IMR-90 (cell line): ENCODE data around the gene TAGLN. TPM values are rescaled to one million over a fixed set of nuclear protein-coding genes. Genes with fewer than 3 reads are reported as not detected.

ENCODE experiments used
- ATAC-seq: fragments of 200-7000 bp; cut with Tn5 transposase; 2 replicates; pipeline ENCODE4 v1.9.1; 2020; ENCODE audit warnings: low read depth, mild to moderate bottlenecking, moderate library complexity
- BruUV-seq: library from RNA; stranded (reverse); fragments of 400-500 nt; replicated peaks from 2 replicates; lab custom pipeline; 2021; lab: Mats Ljungman, UMichigan
- CTCF ChIA-PET: fragments of 300-600 bp; formaldehyde crosslinking; extraction: SDS; loops from one replicate; lab custom pipeline; 2021; ENCODE audit warnings: antibody characterized with exemption; lab: Yijun Ruan, JAX
- POLR2A ChIA-PET: fragments of 300-600 bp; sonication (Branson Sonifier 250); formaldehyde crosslinking; loops from one replicate; lab custom pipeline; 2022; ENCODE audit warnings: antibody characterized with exemption; ENCODE audit not compliant: unreplicated experiment; lab: Charles Lee
- DNase-seq: peaks from one replicate; pipeline ENCODE4 v3.0.0; 2013
- H2AFZ ChIP-seq: replicated peaks from 2 replicates; pipeline ENCODE3; 2013; ENCODE audit warnings: low read length, mild to moderate bottlenecking; ENCODE audit not compliant: poor library complexity
- H2AK5ac ChIP-seq: 2 replicates; pipeline ENCODE4 v1.6.1; 2013; ENCODE audit warnings: low read depth, low read length, inconsistent platforms
- H2AK9ac ChIP-seq: replicated peaks from 2 replicates; pipeline ENCODE3; 2013; ENCODE audit warnings: mild to moderate bottlenecking, low read depth, low read length, moderate library complexity; ENCODE audit not compliant: poor library complexity
- H2BK120ac ChIP-seq: 2 replicates; pipeline ENCODE4 v1.6.1; 2013; ENCODE audit warnings: low read depth, low read length, inconsistent platforms
- H2BK15ac ChIP-seq: 3 replicates; pipeline ENCODE4 v1.6.1; 2013; ENCODE audit warnings: low read depth, low read length, inconsistent platforms
- H2BK20ac ChIP-seq: 2 replicates; pipeline ENCODE4 v1.6.1; 2013; ENCODE audit warnings: low read depth, mild to moderate bottlenecking, inconsistent platforms, low read length, moderate library complexity
- H2BK5ac ChIP-seq: 2 replicates; pipeline ENCODE4 v1.6.1; 2013; ENCODE audit warnings: mild to moderate bottlenecking, low read depth, low read length, inconsistent platforms; ENCODE audit not compliant: poor library complexity, severe bottlenecking
- H3K14ac ChIP-seq: replicated peaks from 2 replicates; pipeline ENCODE4 v1.6.1; 2013; ENCODE audit warnings: low read depth, low read length, inconsistent platforms
- H3K18ac ChIP-seq: 2 replicates; pipeline ENCODE4 v1.6.1; 2013; ENCODE audit warnings: low read depth, low read length, control low read depth
- H3K23ac ChIP-seq: 2 replicates; pipeline ENCODE4 v1.6.1; 2013; ENCODE audit warnings: low read depth, low read length, inconsistent platforms
- H3K27ac ChIP-seq: 2 replicates; pipeline ENCODE4 v1.5.1; 2013; ENCODE audit warnings: mild to moderate bottlenecking, control low read depth, low read length; ENCODE audit not compliant: insufficient read depth
- H3K27me3 ChIP-seq: 2 replicates; pipeline ENCODE4 v1.6.1; 2013; ENCODE audit warnings: low read length; ENCODE audit not compliant: control insufficient read depth, insufficient read depth
- H3K36me3 ChIP-seq: 2 replicates; pipeline ENCODE4 v1.6.1; 2013; ENCODE audit warnings: low read length, mixed read lengths; ENCODE audit not compliant: control insufficient read depth, insufficient read depth
- H3K4ac ChIP-seq: 2 replicates; pipeline ENCODE4 v1.6.1; 2013; ENCODE audit warnings: low read depth, low read length, inconsistent platforms
- H3K4me1 ChIP-seq: 2 replicates; pipeline ENCODE4 v1.6.1; 2013; ENCODE audit warnings: low read length, mixed read lengths; ENCODE audit not compliant: control insufficient read depth, insufficient read depth
- H3K4me2 ChIP-seq: 2 replicates; pipeline ENCODE4 v1.6.1; 2013; ENCODE audit warnings: low read depth, mild to moderate bottlenecking, control low read depth, low read length, moderate library complexity
- H3K4me3 ChIP-seq: 2 replicates; pipeline ENCODE4 v1.5.1; 2013; ENCODE audit warnings: low read depth, mild to moderate bottlenecking, control low read depth, low read length, moderate library complexity; ENCODE audit not compliant: insufficient read depth
- H3K56ac ChIP-seq: 2 replicates; pipeline ENCODE4 v1.6.1; 2013; ENCODE audit warnings: low read length, inconsistent platforms; ENCODE audit not compliant: insufficient read depth; ENCODE audit errors: extremely low read depth
- H3K79me1 ChIP-seq, 2 experiments: 2 replicates each; pipeline ENCODE4 v1.6.1; 2013; ENCODE audit warnings: low read length in 2 of 2, inconsistent platforms in 1 of 2, low read depth in 1 of 2
- H3K9ac ChIP-seq: 2 replicates; pipeline ENCODE4 v1.6.1; 2013; ENCODE audit warnings: low read depth, low read length, control low read depth
- H3K9me1 ChIP-seq: 2 replicates; pipeline ENCODE4 v1.6.1; 2013; ENCODE audit warnings: low read length, inconsistent platforms; ENCODE audit not compliant: insufficient read depth
- H3K9me3 ChIP-seq: 2 replicates; pipeline ENCODE4 v1.6.1; 2013; ENCODE audit warnings: low read length; ENCODE audit not compliant: control insufficient read depth, insufficient read depth
- H4K20me1 ChIP-seq: 2 replicates; pipeline ENCODE4 v1.6.1; 2013; ENCODE audit warnings: low read length, inconsistent platforms; ENCODE audit not compliant: insufficient read depth
- H4K5ac ChIP-seq: 2 replicates; pipeline ENCODE4 v1.6.1; 2013; ENCODE audit warnings: mild to moderate bottlenecking, low read depth, low read length, control low read depth
- H4K8ac ChIP-seq, 2 experiments: 2 replicates each; pipeline ENCODE4 v1.6.1; 2013; ENCODE audit warnings: low read depth in 2 of 2, low read length in 2 of 2, control low read depth in 1 of 2, inconsistent platforms in 1 of 2
- H4K91ac ChIP-seq: 2 replicates; pipeline ENCODE4 v1.6.1; 2013; ENCODE audit warnings: low read depth, low read length, inconsistent platforms; ENCODE audit not compliant: insufficient read depth
- BHLHE40 ChIP-seq: fragments of 150-350 bp; IDR thresholded peaks from 2 replicates; pipeline ENCODE4 v1.6.1; 2016; ENCODE audit warnings: mild to moderate bottlenecking, low read depth, low read length
- CEBPB ChIP-seq: IDR thresholded peaks from 2 replicates; pipeline ENCODE4 v1.6.1; 2012; ENCODE audit warnings: low read depth, low read length, improper control_type of control experiment
- CHD1 ChIP-seq: IDR thresholded peaks from 2 replicates; pipeline ENCODE4 v1.6.1; 2012; ENCODE audit warnings: low read depth, low read length, improper control_type of control experiment
- FOS ChIP-seq: fragments of 150-350 bp; IDR thresholded peaks from 2 replicates; pipeline ENCODE4 v1.6.1; 2016; ENCODE audit warnings: low read depth, low read length
- NFE2L2 ChIP-seq: fragments of 150-350 bp; IDR thresholded peaks from 2 replicates; pipeline ENCODE4 v1.6.1; 2016; ENCODE audit warnings: low read depth, mild to moderate bottlenecking, low read length
- RAD21 ChIP-seq: IDR thresholded peaks from 2 replicates; pipeline ENCODE4 v1.6.1; 2012; ENCODE audit warnings: low read length, improper control_type of control experiment
- SMC3 ChIP-seq: fragments of 150-350 bp; IDR thresholded peaks from 2 replicates; pipeline ENCODE4 v1.6.1; 2016; ENCODE audit warnings: low read depth, mild to moderate bottlenecking, antibody characterized with exemption, low read length, moderate library complexity
- WGBS, 2 experiments: methylation state at CpG; one replicate each; pipeline versions ENCODE4 v1.1.5 to v1.1.7; 2013; ENCODE audit warnings: missing lambda C conversion rate in 2 of 2; ENCODE audit not compliant: insufficient read length in 1 of 2; ENCODE audit errors: extremely low coverage in 2 of 2; 5-methylcytosine and 5-hydroxymethylcytosine counted together
- dilution Hi-C: fragments of 300-500 bp; cut with HindIII; formaldehyde crosslinking; loops from one replicate; pipeline ENCODE4 v1.14.3; 2018; ENCODE audit warnings: low sequenced_read_pairs; ENCODE audit not compliant: unreplicated experiment
- in situ Hi-C: fragments of 300-500 bp; cut with MboI; formaldehyde crosslinking; loops from 3 replicates; pipeline ENCODE4 v1.14.3; 2019; ENCODE audit warnings: low sequenced_read_pairs, inconsistent platforms, mixed read lengths
- intact Hi-C: fragments of 100-400 bp; cut with micrococcal nuclease; formaldehyde crosslinking; loops from 2 replicates; pipeline ENCODE4 v1.10.0; 2022
- polyA plus RNA-seq, 3 experiments: library from polyadenylated mRNA; depleted of rRNA; stranded (reverse); fragments of >200 nt; gene quantifications; 2 replicates each; pipeline ENCODE4 v1.2.3, GENCODE V29; 2012; ENCODE audit warnings: low replicate concordance in 1 of 3
- total RNA-seq: library from RNA; depleted of rRNA; stranded (reverse); fragments of >200 nt; gene quantifications from 2 replicates; pipeline ENCODE4 v1.2.3, GENCODE V29; 2012
- TF ChIP-seq, protein P1 (sequence below): fragments of 150-350 bp; IDR thresholded peaks from 2 replicates; pipeline ENCODE4 v1.6.1; 2017; ENCODE audit warnings: mild to moderate bottlenecking, antibody characterized with exemption, low read length, low read depth
- TF ChIP-seq, protein P2 (sequence below): conservative IDR thresholded peaks from 2 replicates; pipeline ENCODE4 v1.5.1; 2012; ENCODE audit warnings: mild to moderate bottlenecking, low read depth, low read length, improper control_type of control experiment
- TF ChIP-seq, protein P3 (sequence below): fragments of 150-350 bp; IDR thresholded peaks from 2 replicates; pipeline ENCODE4 v1.6.1; 2016; ENCODE audit warnings: low read depth, mild to moderate bottlenecking, low read length, moderate library complexity, borderline replicate concordance

The TAGLN gene
- total and polyA plus RNA-seq, 2 of the 4 experiments (the other 2 are of a cell fraction) = 2,558 to 3,760 TPM

DNA sequence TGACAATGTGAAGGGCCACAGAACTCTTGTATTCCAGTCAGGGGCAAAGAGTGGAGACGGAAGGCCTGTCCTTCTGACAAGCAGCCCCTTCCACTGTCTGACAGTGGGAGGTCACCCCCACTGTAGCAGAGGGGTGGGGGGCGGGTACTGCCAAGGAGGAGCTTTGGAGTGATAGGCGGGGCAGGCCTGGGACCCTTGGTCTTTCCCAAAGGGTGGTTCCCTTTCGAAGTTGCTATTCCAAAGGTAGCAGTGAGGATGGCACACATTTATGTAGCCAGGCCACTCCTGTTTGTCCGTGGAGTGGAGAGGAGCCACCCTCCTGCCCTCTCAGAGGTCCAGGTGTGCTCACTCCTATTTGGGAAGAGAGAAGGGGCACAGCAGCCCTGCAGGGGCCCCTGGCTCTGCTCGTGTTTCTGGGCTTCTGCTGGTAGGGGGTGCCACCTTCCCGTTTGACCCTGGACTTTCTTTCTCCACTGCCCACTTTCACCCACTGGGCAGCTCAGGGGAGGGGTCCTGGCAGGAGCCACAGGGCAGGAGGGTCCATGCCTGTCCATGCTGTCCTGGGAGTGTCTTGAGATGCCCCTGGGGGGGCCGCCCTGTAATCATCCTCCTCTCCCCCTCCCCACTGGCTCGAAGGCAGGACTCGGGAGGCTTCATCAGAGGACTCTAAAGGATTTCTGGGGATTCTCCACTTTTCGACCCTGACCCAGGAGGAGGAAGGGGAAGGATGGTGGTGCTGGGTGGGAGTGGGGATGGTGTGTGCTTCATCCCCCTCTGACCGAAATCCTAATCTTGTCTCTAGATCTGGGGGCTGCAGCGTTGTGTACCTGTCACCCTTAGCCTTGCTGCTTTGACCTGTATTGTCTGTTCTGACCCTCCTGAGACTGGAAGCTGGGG lies 994 bp downstream of the TAGLN start:
- ChIA-PET CTCF (interaction anchor here (1.3 kb wide), 1 partner anchor 11 kb away, joined by 3 read pairs; no protein-coding TSS in a partner anchor), POLR2A (interaction anchor here (0.6 to 2.2 kb wide), 5 partner anchors 12 to 29 kb away, joined by 3 to 11 read pairs (median 3); partner anchors contain the start of gene SIDT2)
- H3K18ac ChIP-seq = peak overlapping the region; percentile 68
- H3K56ac ChIP-seq = peak overlapping the region; percentile 99
- ATAC-seq = peak; percentile 2
- H2BK20ac ChIP-seq = peak overlapping the region; percentile 32; the same call in 1 of the 2 replicates
- H3K9me1 ChIP-seq = peaks cover 28% of the 10 kb centered on the region
- peak overlapping the region; percentile 98 for H3K14ac ChIP-seq
- peak overlapping the region; percentile 91 for H3K27ac ChIP-seq
- peak overlapping the region; percentile 95 for H4K91ac ChIP-seq
- dilution Hi-C loops = no loop called here
- DNase-seq = no peak
- peak overlapping the region; percentile 96 for H3K4ac ChIP-seq
- in situ Hi-C loops = no loop called here
- H4K20me1 ChIP-seq = peaks cover 54% of the 10 kb centered on the region
- peak overlapping the region; percentile 83 for H2BK5ac ChIP-seq
- peak overlapping the region; percentile 52 for H4K5ac ChIP-seq
- peaks cover 44% of the 10 kb centered on the region for H3K36me3 ChIP-seq
- H3K4me2 ChIP-seq = peak overlapping the region; percentile 80
- no peaks in the 10 kb centered on the region for H3K9me3 ChIP-seq
- H2AK5ac ChIP-seq = peak overlapping the region; percentile 97
- H2BK120ac ChIP-seq = peak overlapping the region; percentile 91
- BruUV-seq = no TSS peak
- H4K8ac ChIP-seq = peak overlapping the region; percentile 93 to 96
- peaks cover 46% of the 10 kb centered on the region for H3K4me1 ChIP-seq
- TF ChIP-seq FOS = no peak
- TF ChIP-seq, protein P1, sequence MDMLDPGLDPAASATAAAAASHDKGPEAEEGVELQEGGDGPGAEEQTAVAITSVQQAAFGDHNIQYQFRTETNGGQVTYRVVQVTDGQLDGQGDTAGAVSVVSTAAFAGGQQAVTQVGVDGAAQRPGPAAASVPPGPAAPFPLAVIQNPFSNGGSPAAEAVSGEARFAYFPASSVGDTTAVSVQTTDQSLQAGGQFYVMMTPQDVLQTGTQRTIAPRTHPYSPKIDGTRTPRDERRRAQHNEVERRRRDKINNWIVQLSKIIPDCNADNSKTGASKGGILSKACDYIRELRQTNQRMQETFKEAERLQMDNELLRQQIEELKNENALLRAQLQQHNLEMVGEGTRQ = no peak
- TF ChIP-seq NFE2L2 = no peak
- TF ChIP-seq, protein P2, sequence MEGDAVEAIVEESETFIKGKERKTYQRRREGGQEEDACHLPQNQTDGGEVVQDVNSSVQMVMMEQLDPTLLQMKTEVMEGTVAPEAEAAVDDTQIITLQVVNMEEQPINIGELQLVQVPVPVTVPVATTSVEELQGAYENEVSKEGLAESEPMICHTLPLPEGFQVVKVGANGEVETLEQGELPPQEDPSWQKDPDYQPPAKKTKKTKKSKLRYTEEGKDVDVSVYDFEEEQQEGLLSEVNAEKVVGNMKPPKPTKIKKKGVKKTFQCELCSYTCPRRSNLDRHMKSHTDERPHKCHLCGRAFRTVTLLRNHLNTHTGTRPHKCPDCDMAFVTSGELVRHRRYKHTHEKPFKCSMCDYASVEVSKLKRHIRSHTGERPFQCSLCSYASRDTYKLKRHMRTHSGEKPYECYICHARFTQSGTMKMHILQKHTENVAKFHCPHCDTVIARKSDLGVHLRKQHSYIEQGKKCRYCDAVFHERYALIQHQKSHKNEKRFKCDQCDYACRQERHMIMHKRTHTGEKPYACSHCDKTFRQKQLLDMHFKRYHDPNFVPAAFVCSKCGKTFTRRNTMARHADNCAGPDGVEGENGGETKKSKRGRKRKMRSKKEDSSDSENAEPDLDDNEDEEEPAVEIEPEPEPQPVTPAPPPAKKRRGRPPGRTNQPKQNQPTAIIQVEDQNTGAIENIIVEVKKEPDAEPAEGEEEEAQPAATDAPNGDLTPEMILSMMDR = no peak
- no peak for TF ChIP-seq BHLHE40
- TF ChIP-seq, protein P3, sequence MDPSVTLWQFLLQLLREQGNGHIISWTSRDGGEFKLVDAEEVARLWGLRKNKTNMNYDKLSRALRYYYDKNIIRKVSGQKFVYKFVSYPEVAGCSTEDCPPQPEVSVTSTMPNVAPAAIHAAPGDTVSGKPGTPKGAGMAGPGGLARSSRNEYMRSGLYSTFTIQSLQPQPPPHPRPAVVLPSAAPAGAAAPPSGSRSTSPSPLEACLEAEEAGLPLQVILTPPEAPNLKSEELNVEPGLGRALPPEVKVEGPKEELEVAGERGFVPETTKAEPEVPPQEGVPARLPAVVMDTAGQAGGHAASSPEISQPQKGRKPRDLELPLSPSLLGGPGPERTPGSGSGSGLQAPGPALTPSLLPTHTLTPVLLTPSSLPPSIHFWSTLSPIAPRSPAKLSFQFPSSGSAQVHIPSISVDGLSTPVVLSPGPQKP = no peak
- no peak for TF ChIP-seq RAD21
- no peak for TF ChIP-seq CHD1
- no peak for TF ChIP-seq CEBPB
- no peak for TF ChIP-seq SMC3
- peaks cover 27 to 67% of the 10 kb centered on the region in 2 experiments for H3K79me1 ChIP-seq
- 29% methylated on average over 1 of the region's 13 CpGs; no CpG with 5 or more reads in 1 of the 2 experiments for WGBS, 2 experiments
- peak overlapping the region; percentile 49 for H3K4me3 ChIP-seq
- H3K9ac ChIP-seq = peak overlapping the region; percentile 92
- H2BK15ac ChIP-seq = peak overlapping the region; percentile 17; the same call in 1 of the 3 replicates
- intact Hi-C loops = loop anchor here (2.0 kb wide), 1 partner anchor 27 kb away; no protein-coding TSS in a partner anchor
- peak overlapping the region; percentile 84 for H2AFZ ChIP-seq
- H3K23ac ChIP-seq = peak overlapping the region; percentile 91
- H2AK9ac ChIP-seq = peak overlapping the region; percentile 100
- H3K27me3 ChIP-seq = no peaks in the 10 kb centered on the region
